SU-DHL-6 (cell line): ENCODE data around the gene PTGER2.

ENCODE experiments used
- EZH2phosphoT487 ChIP-seq: fragments of 200-600 bp; sonication (generic), shearing (Covaris generic); conservative IDR thresholded peaks from 2 replicates; pipeline ENCODE4 v1.6.1; 2018; ENCODE audit warnings: mild to moderate bottlenecking, antibody characterized with exemption, low read length, moderate library complexity, mixed read lengths
- TF ChIP-seq, protein P1 (sequence below): fragments of 200-600 bp; sonication (generic); IDR thresholded peaks from one replicate; pipeline ENCODE4 v1.5.1; 2017; ENCODE audit warnings: antibody characterized with exemption, mild to moderate bottlenecking, low read length, moderate library complexity; ENCODE audit not compliant: insufficient read depth, poor library complexity, severe bottlenecking

GRCh38 chr14:52333823-52334657, 19.9 kb downstream of the PTGER2 start:
- TF ChIP-seq, protein P1, sequence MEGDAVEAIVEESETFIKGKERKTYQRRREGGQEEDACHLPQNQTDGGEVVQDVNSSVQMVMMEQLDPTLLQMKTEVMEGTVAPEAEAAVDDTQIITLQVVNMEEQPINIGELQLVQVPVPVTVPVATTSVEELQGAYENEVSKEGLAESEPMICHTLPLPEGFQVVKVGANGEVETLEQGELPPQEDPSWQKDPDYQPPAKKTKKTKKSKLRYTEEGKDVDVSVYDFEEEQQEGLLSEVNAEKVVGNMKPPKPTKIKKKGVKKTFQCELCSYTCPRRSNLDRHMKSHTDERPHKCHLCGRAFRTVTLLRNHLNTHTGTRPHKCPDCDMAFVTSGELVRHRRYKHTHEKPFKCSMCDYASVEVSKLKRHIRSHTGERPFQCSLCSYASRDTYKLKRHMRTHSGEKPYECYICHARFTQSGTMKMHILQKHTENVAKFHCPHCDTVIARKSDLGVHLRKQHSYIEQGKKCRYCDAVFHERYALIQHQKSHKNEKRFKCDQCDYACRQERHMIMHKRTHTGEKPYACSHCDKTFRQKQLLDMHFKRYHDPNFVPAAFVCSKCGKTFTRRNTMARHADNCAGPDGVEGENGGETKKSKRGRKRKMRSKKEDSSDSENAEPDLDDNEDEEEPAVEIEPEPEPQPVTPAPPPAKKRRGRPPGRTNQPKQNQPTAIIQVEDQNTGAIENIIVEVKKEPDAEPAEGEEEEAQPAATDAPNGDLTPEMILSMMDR: no peak
- no peak for TF ChIP-seq EZH2phosphoT487
